Measurements from ENCODE around the gene LTO1. TPM values are rescaled to one million over a fixed set of nuclear protein-coding genes. Genes with fewer than 3 reads are reported as not detected.

Gene LTO1
- total RNA-seq, 4 donors from 2014 or later = 16.5 to 29.2 (median 19.3) TPM

DNA sequence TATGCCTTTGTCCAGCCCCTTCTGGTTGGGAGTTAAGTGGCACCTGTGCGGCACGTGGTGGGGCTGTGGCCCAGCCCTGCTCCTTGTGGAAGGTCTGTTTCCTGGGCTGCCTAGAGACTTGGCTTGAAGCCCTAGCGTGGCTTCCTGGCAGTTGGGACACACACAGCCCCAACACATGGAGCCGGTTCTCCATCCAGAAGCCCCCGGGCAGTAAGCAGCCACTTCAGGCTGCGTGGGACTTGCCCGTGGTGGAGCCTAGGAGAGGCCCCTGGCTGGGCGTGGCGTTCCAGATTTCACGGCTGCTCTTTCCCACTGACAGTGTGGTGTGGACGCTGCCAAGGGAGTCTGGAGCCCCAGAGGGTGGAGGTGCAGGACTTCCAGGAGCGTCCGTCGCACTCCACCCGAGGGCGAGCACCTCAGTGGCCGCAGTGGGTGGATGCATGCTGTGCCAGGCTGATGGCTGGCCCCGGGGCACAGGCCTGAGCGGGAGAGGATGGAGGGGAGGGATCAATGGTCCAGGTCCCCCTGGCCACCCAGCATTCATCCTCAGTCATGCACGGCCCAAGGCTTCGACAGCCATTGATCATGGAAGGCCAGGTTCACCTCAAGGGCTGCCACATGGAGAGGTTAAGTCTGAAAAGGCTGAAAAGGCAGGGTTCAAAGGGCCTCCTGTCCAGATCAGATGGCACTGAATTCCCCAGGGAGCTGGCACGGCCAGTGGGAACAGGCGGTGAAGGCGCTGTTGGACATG lies 24.9 kb downstream of the LTO1 start:
- Histone ChIP-seq H3K4me1 (peaks cover 13 to 55% (median 15%) of the 10 kb centered on the region in 3 donors), H3K9me3 (no peaks in the 10 kb centered on the region), H3K27ac (no peak overlapping the region), H3K4me3 (no peak overlapping the region), H3K36me3 (peaks cover 0 to 93% (median 30%) of the 10 kb centered on the region in 3 donors), H3K27me3 (no peaks in the 10 kb centered on the region)
- no peak for DNase-seq
- TF ChIP-seq POLR2A (IDR thresholded peaks at IDR 0.05) = no peak
- TF ChIP-seq, protein P1, sequence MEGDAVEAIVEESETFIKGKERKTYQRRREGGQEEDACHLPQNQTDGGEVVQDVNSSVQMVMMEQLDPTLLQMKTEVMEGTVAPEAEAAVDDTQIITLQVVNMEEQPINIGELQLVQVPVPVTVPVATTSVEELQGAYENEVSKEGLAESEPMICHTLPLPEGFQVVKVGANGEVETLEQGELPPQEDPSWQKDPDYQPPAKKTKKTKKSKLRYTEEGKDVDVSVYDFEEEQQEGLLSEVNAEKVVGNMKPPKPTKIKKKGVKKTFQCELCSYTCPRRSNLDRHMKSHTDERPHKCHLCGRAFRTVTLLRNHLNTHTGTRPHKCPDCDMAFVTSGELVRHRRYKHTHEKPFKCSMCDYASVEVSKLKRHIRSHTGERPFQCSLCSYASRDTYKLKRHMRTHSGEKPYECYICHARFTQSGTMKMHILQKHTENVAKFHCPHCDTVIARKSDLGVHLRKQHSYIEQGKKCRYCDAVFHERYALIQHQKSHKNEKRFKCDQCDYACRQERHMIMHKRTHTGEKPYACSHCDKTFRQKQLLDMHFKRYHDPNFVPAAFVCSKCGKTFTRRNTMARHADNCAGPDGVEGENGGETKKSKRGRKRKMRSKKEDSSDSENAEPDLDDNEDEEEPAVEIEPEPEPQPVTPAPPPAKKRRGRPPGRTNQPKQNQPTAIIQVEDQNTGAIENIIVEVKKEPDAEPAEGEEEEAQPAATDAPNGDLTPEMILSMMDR (IDR thresholded peaks at IDR 0.05) = no peak
- 80 to 82% methylated on average over 3 to 5 of the region's 24 CpGs for WGBS, 2 donors
- intact Hi-C loops (cut with DNase I) = no loop called here

GRCh38 chr11:69649576-69649900 lies 25.6 kb downstream of the LTO1 start:
- Histone ChIP-seq H3K27ac (no peak overlapping the region), H3K4me1 (peaks cover 11 to 55% (median 12%) of the 10 kb centered on the region in 3 donors), H3K9me3 (no peaks in the 10 kb centered on the region), H3K36me3 (peaks cover 0 to 100% (median 30%) of the 10 kb centered on the region in 3 donors), H3K27me3 (no peaks in the 10 kb centered on the region), H3K4me3 (no peak overlapping the region)
- DNase-seq = no peak
- TF ChIP-seq, protein P1 (IDR thresholded peaks at IDR 0.05) = no peak
- no peak for TF ChIP-seq POLR2A (IDR thresholded peaks at IDR 0.05)
- intact Hi-C loops (cut with DNase I) = no loop called here
- WGBS, 2 donors = 14 to 80% methylated on average over 1 of the region's 10 CpGs

DNA sequence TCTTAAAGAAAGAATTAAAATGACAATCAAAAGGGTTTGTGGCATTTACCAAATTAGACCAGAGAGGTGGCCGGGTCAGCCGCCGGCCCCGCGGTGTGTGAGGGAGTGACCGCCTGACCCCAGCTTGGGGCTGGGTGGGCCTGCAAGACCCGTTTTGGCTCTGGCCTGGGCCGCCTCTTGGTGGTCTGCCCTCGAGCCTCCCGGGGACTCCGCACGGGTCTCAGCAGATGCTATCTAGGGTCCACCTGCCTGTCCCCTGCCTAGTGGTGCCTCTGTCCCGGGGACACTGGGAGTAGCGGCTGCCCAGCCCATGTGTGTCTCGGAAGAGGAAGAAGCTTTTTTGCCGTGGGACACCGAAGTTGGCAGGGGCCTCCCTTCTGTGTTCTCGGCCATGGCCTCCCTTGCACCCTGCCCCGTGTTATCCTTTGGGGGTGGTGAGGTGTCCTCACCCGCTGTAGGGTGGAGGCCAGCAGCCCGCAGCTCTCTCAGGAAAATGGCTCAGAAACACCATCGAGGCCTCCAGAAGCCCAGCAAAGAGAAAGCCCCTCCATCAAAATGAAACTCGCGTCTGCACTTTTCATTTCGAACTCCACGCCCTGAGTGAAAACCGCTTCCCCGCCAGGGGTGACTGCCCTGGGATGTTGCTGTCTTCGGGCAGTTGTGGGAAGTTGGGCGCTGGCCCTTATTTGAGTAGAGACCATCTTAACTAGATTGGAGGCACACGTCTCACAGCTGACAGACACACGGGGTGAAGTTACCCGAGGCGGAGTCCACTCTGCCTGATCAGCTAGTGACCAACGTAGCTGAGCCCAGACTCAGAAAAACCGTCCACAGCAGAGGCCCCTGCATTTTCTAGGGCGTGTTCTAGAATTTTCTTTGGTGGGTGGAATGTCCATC lies 26.2 kb downstream of the LTO1 start:
- Histone ChIP-seq H3K27me3 (no peaks in the 10 kb centered on the region), H3K4me3 (no peak overlapping the region), H3K4me1 (peaks cover 11 to 55% (median 12%) of the 10 kb centered on the region in 3 donors), H3K36me3 (peaks cover 3 to 100% (median 28%) of the 10 kb centered on the region in 3 donors), H3K27ac (no peak overlapping the region), H3K9me3 (no peaks in the 10 kb centered on the region)
- TF ChIP-seq, protein P1 (IDR thresholded peaks at IDR 0.05) = no peak
- TF ChIP-seq POLR2A (IDR thresholded peaks at IDR 0.05) = no peak
- WGBS, 2 donors = 91% methylated on average over 8 to 23 of the region's 37 CpGs
- DNase-seq = no peak
- intact Hi-C loops (cut with DNase I) = no loop called here

- Histone ChIP-seq H3K36me3 (peaks cover 5 to 95% (median 22%) of the 10 kb centered on the region in 3 donors), H3K9me3 (no peaks in the 10 kb centered on the region), H3K27me3 (no peaks in the 10 kb centered on the region), H3K4me3 (no peak overlapping the region), H3K27ac (no peak overlapping the region), H3K4me1 (peaks cover 16 to 55% (median 18%) of the 10 kb centered on the region in 3 donors)
- DNase-seq = no peak
- intact Hi-C loops (cut with DNase I) = no loop called here
- TF ChIP-seq, protein P1 (IDR thresholded peaks at IDR 0.05) = no peak
- TF ChIP-seq POLR2A (IDR thresholded peaks at IDR 0.05) = no peak
- 79 to 88% methylated on average over 14 to 21 of the region's 28 CpGs for WGBS, 2 donors
Observed at GRCh38 chr11:69647761-69648497, 27.2 kb downstream of the LTO1 start.

Measured in esophagus squamous epithelium (tissue), 5 donors.